KBM-7 (cell line): ENCODE data around the gene RECK.
A peak's percentile ranks its signal among the peaks of the same experiment; 100 is the strongest.
"Not testable (repeated sequence)": the region's sequence is repeated elsewhere in the genome, so short reads cannot be mapped to it uniquely, and the experiment has no call there.

Experiments used
- DNase-seq: peaks from one replicate; pipeline ENCODE4 v3.0.0-alpha.2; 2015
- in situ Hi-C: fragments of 300-500 bp; cut with MboI; formaldehyde crosslinking; loops from 2 replicates; pipeline ENCODE4 v1.14.3; 2020; ENCODE audit warnings: low sequenced_read_pairs, low pct_unique_long_range_greater_than_20kb, mixed read lengths

RECK gene

GRCh38 chr9:36144309-36145232 lies 107.9 kb downstream of the RECK start:
- no peak for DNase-seq
- in situ Hi-C loops = no loop called here

GRCh38 chr9:36145970-36146369 lies 109.3 kb downstream of the RECK start:
- no peak for DNase-seq
- in situ Hi-C loops = no loop called here

GRCh38 chr9:36146651-36147050 lies 109.9 kb downstream of the RECK start:
- in situ Hi-C loops = no loop called here
- DNase-seq = no peak

GRCh38 chr9:36147441-36148175 lies 110.9 kb downstream of the RECK start:
- DNase-seq = no peak
- in situ Hi-C loops = no loop called here

- DNase-seq = no peak
- in situ Hi-C loops = no loop called here
Measured at GRCh38 chr9:36148311-36149051, 111.8 kb downstream of the RECK start.

GRCh38 chr9:36149197-36149596 lies 112.5 kb downstream of the RECK start:
- in situ Hi-C loops = no loop called here
- DNase-seq = no peak

GRCh38 chr9:36150574-36151315 lies 114.0 kb downstream of the RECK start:
- in situ Hi-C loops = no loop called here
- peak; percentile 57 for DNase-seq

GRCh38 chr9:36151316-36152210 lies 114.8 kb downstream of the RECK start:
- peak; percentile 87 for DNase-seq

GRCh38 chr9:36152741-36153438 lies 116.2 kb downstream of the RECK start:
- in situ Hi-C loops = no loop called here

More at GRCh38 chr9:36151316-36152210, 114.8 kb downstream of the RECK start:
- in situ Hi-C loops = no loop called here

GRCh38 chr9:36153746-36154145 lies 117.0 kb downstream of the RECK start:
- no peak for DNase-seq

More at GRCh38 chr9:36152741-36153438, 116.2 kb downstream of the RECK start:
- DNase-seq = no peak

GRCh38 chr9:36154331-36154952 lies 117.7 kb downstream of the RECK start:
- DNase-seq = peak; percentile 68
- in situ Hi-C loops = no loop called here

More at GRCh38 chr9:36153746-36154145, 117.0 kb downstream of the RECK start:
- in situ Hi-C loops = no loop called here

GRCh38 chr9:36156116-36156515 lies 119.4 kb downstream of the RECK start:
- DNase-seq = no peak
- in situ Hi-C loops = no loop called here

- in situ Hi-C loops = no loop called here
- peak; percentile 60 for DNase-seq
Measured at GRCh38 chr9:36158122-36158521, 121.4 kb downstream of the RECK start.

GRCh38 chr9:36158917-36159316 lies 122.2 kb downstream of the RECK start:
- DNase-seq = no peak
- in situ Hi-C loops = no loop called here

GRCh38 chr9:36159509-36159908 lies 122.8 kb downstream of the RECK start:
- DNase-seq, in situ Hi-C loops: not testable (repeated sequence)

GRCh38 chr9:36160126-36160525 lies 123.4 kb downstream of the RECK start:
- in situ Hi-C loops = loop anchor here (10.0 kb wide), 1 partner anchor 45 kb away; no protein-coding TSS in a partner anchor

GRCh38 chr9:36161187-36161586 lies 124.5 kb downstream of the RECK start:
- in situ Hi-C loops = loop anchor here (10.0 kb wide), 1 partner anchor 46 kb away; no protein-coding TSS in a partner anchor
- no peak for DNase-seq

More at GRCh38 chr9:36160126-36160525, 123.4 kb downstream of the RECK start:
- DNase-seq = not testable (repeated sequence)
